Activated CD4-positive, alpha-beta T cell treated with anti-CD3 and anti-CD28 coated beads, Interleukin-2, amount 10 ng/mL, durations not matched to agents 7 days and 5 days (primary cell): Measurements from ENCODE around the gene DCLK2. TPM values are rescaled to one million over a fixed set of nuclear protein-coding genes. Genes with fewer than 3 reads are reported as not detected.

Experiments used
- CTCF ChIA-PET: fragments of 350-600 bp; sonication (Branson Sonifier 250); formaldehyde crosslinking; loops from one replicate; lab custom pipeline; 2021; ENCODE audit warnings: antibody characterized with exemption; lab: Charles Lee
- POLR2A ChIA-PET: fragments of 350-600 bp; sonication (Branson Sonifier 250); formaldehyde crosslinking; loops from one replicate; lab custom pipeline; 2021; ENCODE audit warnings: antibody characterized with exemption; lab: Charles Lee
- DNase-seq: peaks from one replicate; pipeline ENCODE4 v3.0.0-alpha.2; 2020
- H3K27ac Mint-ChIP-seq: one replicate; pipeline ENCODE4 v1.8.0; 2021; ENCODE audit warnings: mild to moderate bottlenecking, moderate library complexity, mixed read lengths
- H3K27me3 Mint-ChIP-seq: one replicate; pipeline ENCODE4 v1.8.0; 2021; ENCODE audit warnings: mixed read lengths
- H3K36me3 Mint-ChIP-seq: one replicate; pipeline ENCODE4 v1.8.0; 2021; ENCODE audit warnings: low read depth, mixed read lengths
- H3K4me1 Mint-ChIP-seq: one replicate; pipeline ENCODE4 v1.8.0; 2021; ENCODE audit warnings: mixed read lengths
- H3K4me3 Mint-ChIP-seq: one replicate; pipeline ENCODE4 v1.8.0; 2021; ENCODE audit warnings: mild to moderate bottlenecking, moderate library complexity, mixed read lengths
- H3K9me3 Mint-ChIP-seq: one replicate; pipeline ENCODE4 v1.8.0; 2021; ENCODE audit warnings: mixed read lengths
- total RNA-seq, 2 experiments: library from RNA; stranded (reverse); gene quantifications; one replicate each; pipeline ENCODE4 v1.2.3, GENCODE V29; 2021

DCLK2 gene
- total RNA-seq, 2 experiments from 2014 or later: not detected

DNA sequence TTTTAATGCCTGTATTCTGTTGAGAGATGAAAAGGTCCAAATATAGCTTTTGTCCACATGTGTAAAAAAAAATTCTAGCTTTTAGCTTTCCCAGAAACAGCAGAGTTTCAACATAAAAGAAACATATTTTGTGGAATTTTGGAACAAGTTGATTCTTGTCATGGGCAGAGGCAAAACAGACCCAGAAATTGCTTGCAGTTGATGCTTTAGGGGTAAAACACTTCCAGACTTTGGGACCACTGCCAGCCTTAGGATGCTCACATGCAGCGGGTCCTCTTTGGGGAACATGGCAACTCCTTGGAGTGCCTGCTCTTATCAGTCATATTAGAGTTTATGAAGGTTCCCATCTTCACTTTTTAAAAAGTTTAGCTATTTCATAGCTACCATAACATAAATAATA lies 30.4 kb downstream of the DCLK2 start:
- DNase-seq: no peak
- Mint-ChIP-seq H3K9me3 (no peaks in the 10 kb centered on the region), H3K27me3 (peaks cover 14% of the 10 kb centered on the region), H3K4me1 (no peaks in the 10 kb centered on the region), H3K36me3 (no peaks in the 10 kb centered on the region), H3K4me3 (no peak overlapping the region), H3K27ac (no peak overlapping the region)
- ChIA-PET POLR2A (interaction anchor here (0.6 kb wide), 1 partner anchor 371 kb away, joined by 4 read pairs; no protein-coding TSS in a partner anchor), CTCF (no interaction called here)

DNA sequence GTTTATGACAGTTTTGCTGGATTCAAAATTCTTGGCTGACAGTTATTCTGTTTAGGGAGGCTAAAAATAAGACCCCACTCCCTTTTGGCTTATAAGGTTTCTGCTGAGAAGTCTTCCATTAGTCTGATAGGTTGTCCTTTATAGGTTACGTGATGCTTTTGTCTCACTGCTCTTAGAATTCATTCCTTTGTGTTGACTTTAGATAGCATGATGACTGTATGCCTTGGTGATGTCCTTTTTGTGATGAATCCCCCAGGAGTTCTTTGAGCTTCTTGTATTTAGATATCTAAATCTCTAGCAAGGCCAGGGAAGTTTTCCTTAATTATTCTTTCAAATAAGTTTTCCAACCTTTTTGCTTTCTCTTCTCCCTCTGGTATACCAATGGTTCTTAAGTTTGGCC lies 36.4 kb downstream of the DCLK2 start:
- CTCF ChIA-PET: no interaction called here
- Mint-ChIP-seq H3K4me3 (no peak overlapping the region), H3K36me3 (no peaks in the 10 kb centered on the region), H3K27me3 (peaks cover 10% of the 10 kb centered on the region), H3K9me3 (peaks cover 4% of the 10 kb centered on the region), H3K4me1 (no peaks in the 10 kb centered on the region), H3K27ac (no peak overlapping the region)
- POLR2A ChIA-PET: no interaction called here
- no peak for DNase-seq

DNA sequence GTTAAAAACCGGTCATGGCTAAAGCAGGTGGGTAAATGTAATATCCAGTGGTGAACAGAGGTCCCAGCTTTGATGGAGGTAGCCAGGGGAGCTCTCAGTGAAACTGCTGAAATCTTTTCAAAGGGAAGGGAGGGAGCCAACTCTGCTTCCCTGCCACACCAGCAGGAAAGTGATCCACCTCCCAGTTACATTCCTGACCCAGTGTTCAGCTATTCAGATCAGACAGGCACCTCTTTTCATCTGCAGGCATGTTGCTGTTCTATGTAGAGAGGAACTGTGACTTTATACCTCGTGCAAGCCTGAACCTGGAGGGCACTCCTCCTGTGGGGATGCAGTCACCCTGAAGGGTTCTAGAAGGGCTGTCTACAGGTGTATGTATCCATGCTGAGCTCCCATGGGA lies 37.6 kb downstream of the DCLK2 start:
- Mint-ChIP-seq H3K36me3 (no peaks in the 10 kb centered on the region), H3K9me3 (peaks cover 4% of the 10 kb centered on the region), H3K27me3 (peaks cover 7% of the 10 kb centered on the region), H3K4me1 (no peaks in the 10 kb centered on the region), H3K4me3 (no peak overlapping the region), H3K27ac (no peak overlapping the region)
- ChIA-PET CTCF (no interaction called here), POLR2A (no interaction called here)
- no peak for DNase-seq

DNA sequence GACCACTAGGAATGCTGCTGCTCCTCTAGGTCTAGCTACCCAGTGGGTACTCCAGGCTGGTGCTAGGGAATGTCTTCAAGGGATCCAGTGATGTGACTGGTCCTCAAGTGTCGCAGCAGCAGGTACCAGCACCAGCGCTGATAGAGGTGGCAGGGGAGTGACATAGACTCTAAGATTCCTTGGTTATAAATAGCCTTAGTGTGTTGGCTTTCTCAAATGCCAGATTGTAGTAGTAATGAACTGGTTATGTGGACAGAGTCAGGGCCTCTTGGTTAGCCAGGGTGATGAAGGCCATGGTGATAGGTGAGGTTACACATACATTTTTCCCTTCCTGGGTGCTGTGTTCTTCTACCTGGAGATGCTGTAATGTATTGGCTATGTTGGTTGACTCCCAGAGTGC lies 38.3 kb downstream of the DCLK2 start:
- Mint-ChIP-seq H3K4me3 (no peak overlapping the region), H3K4me1 (no peaks in the 10 kb centered on the region), H3K27ac (no peak overlapping the region), H3K9me3 (peaks cover 8% of the 10 kb centered on the region), H3K36me3 (no peaks in the 10 kb centered on the region), H3K27me3 (peaks cover 7% of the 10 kb centered on the region)
- no peak for DNase-seq
- POLR2A ChIA-PET: no interaction called here
- CTCF ChIA-PET: no interaction called here

DNA sequence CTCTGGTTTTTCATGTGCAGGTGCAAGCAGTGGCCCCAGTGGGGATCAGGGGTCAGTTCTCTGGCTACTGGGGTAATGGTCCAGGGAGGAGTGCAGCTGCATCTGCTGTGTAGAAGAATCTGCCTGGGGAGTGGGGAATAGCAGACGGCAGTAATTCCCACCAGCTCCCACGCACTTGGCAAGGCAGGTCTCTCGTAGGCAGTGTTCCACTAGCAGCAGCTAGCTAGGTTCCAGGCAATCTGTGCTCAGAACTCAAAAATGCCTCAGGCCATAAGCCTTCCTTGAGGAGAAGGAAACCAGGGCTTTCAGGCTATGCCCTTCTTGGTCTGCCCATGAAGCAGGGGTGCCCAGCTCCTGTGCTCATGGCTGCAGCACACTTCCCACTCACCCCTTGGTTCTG lies 38.8 kb downstream of the DCLK2 start:
- Mint-ChIP-seq H3K4me1 (no peaks in the 10 kb centered on the region), H3K9me3 (peaks cover 9% of the 10 kb centered on the region), H3K4me3 (no peak overlapping the region), H3K27ac (no peak overlapping the region), H3K36me3 (no peaks in the 10 kb centered on the region), H3K27me3 (peaks cover 7% of the 10 kb centered on the region)
- ChIA-PET CTCF (no interaction called here), POLR2A (no interaction called here)
- no peak for DNase-seq

DNA sequence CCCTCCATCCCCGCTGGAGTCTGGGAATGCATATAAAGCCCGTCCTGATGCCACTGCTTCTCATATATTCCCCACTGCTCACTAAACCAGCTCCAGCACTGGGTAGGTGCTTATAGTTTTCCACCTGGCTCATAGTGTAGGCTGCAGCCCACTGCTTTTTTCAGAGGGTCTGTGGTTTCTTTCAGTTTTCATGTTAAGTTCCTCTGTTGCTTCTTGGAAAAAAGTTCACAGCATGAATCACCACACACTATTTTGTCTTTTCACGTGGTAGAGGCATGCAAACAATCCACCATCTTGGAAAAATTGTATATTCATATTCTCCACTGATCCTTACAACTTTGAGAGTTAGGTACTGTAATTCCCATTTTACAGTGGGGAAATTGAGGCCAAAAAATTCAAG lies 39.4 kb downstream of the DCLK2 start:
- ChIA-PET CTCF (no interaction called here), POLR2A (no interaction called here)
- Mint-ChIP-seq H3K27ac (no peak overlapping the region), H3K4me3 (no peak overlapping the region), H3K4me1 (no peaks in the 10 kb centered on the region), H3K27me3 (peaks cover 7% of the 10 kb centered on the region), H3K9me3 (peaks cover 9% of the 10 kb centered on the region), H3K36me3 (no peaks in the 10 kb centered on the region)
- DNase-seq: no peak

DNA sequence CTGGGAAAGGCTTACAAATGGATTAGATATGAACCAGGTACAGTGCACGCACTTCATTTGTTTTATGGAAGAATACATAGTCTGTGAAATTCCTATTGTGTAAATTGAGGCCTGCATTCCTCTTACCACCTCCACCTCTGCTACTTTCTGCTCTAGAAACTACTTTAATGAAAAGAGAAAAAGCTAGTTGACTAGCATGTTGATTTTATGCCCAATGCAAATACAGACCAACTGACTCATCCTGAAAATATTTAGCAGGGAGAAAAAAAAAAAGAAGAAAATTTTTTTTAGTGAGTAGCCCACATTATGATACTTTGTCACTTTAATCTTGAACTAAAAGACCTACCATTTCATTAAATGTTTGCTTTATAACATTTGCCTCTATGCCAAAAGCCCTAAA lies 41.2 kb downstream of the DCLK2 start:
- H3K4me1 Mint-ChIP-seq: no peaks in the 10 kb centered on the region
- H3K4me3 Mint-ChIP-seq: no peak overlapping the region
- ChIA-PET POLR2A (no interaction called here), CTCF (no interaction called here)
- H3K27ac Mint-ChIP-seq: no peak overlapping the region
- no peaks in the 10 kb centered on the region for H3K36me3 Mint-ChIP-seq
- peaks cover 9% of the 10 kb centered on the region for H3K9me3 Mint-ChIP-seq
- H3K27me3 Mint-ChIP-seq: peaks cover 4% of the 10 kb centered on the region
- no peak for DNase-seq

DNA sequence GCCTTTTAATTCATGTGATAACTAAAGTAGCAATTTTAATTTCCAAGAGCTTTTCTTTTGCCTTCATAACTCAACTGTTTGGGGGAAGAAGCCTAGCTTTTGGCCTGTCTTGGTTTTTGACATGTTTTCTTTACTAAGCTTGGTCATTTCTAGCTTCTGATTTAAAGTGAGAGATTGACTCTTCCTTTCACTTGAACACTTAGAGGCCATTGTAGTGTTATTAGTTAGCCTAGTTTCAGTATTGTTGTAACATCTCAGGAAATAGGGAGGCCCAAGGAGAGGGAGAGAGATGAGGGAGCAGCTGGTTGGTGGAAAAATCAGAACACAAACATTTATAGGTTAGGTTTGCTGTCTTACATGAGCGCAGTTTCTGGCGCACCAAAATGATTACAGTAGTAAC lies 44.8 kb downstream of the DCLK2 start:
- H3K4me3 Mint-ChIP-seq: no peak overlapping the region
- no peak for DNase-seq
- ChIA-PET POLR2A (no interaction called here), CTCF (no interaction called here)
- H3K27ac Mint-ChIP-seq: peak overlapping the region; percentile 72
- peaks cover 5% of the 10 kb centered on the region for H3K9me3 Mint-ChIP-seq
- H3K27me3 Mint-ChIP-seq: peaks cover 1% of the 10 kb centered on the region
- H3K4me1 Mint-ChIP-seq: no peaks in the 10 kb centered on the region
- no peaks in the 10 kb centered on the region for H3K36me3 Mint-ChIP-seq

DNA sequence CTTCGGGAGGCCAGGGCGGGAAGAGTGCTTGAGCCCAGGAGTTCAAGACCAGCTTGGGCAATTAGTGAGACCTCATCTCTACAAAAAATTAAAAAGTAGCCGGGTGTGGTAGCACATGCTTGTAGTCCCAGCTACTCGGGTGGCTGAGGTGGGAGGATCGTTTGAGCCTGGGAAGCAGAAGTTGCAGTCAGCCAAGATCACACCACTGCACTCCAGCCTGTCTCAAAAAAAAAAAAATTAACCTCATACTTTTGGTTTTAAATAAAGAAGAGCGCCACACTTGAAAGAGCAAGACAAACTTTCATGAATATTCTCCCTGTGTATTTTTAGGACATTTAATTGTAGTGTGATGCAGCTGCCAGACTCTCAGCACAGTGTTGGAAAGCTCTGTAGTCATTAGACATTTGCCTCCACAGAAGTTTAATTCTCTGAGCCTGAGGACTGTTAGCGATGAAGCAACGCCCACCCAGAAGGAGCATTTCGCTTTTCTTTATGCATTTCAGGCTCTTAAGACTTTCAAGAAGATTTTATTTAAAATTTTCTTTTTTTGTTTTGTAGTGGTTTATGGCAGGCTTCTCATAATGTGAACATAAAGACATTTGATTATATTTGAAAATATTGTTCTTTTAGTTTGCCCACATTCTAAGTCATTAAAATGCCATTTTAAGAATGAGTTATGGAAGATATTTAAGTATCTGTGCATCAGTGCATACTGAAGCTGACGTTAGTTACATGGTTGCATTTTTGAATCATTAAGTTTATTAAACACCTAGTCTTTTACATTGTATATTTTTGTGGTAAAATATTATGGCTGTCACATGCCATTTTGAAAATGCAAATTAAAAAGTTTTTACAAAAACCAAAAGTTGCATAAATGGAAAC lies 45.8 kb downstream of the DCLK2 start:
- CTCF ChIA-PET: no interaction called here

DNA sequence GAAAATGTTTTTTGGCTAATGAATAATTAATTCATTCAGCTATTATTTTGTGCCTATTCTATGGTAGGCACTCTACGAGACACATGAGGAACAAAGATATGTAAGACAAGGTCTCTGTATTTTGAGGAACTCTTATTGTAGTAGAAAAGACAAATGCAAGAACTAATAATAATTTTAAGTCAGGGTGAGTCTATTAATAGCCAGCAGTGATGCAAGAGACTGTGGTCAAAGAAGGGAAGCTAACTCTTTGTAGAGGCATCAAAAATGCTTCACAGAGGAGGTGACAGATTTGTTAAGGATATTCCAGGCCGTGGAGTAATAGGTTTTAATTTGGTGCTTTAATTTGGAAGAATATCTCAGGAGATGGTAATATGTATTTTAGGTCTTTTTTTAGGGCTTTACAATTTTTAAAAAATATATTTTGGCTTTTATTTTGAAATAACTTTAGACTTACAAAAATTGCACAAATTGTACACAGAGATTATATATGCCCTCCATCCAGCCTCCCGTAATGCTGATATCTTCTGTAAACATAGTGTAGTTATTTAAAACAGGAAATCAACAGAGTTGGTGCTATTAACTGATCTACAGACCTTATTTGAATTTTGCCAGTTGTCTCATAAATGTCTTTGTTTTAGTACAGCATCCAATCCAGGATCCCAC lies 48.1 kb downstream of the DCLK2 start:
- CTCF ChIA-PET: no interaction called here
- H3K4me1 Mint-ChIP-seq: no peaks in the 10 kb centered on the region
- peaks cover 3% of the 10 kb centered on the region for H3K9me3 Mint-ChIP-seq

More for the DNA sequence above, 45.8 kb downstream of the DCLK2 start:
- H3K4me1 Mint-ChIP-seq: no peaks in the 10 kb centered on the region
- POLR2A ChIA-PET: no interaction called here
- no peaks in the 10 kb centered on the region for H3K36me3 Mint-ChIP-seq
- H3K27me3 Mint-ChIP-seq: peaks cover 1% of the 10 kb centered on the region
- H3K4me3 Mint-ChIP-seq: no peak overlapping the region
- H3K27ac Mint-ChIP-seq: no peak overlapping the region
- peaks cover 5% of the 10 kb centered on the region for H3K9me3 Mint-ChIP-seq
- DNase-seq: no peak

DNA sequence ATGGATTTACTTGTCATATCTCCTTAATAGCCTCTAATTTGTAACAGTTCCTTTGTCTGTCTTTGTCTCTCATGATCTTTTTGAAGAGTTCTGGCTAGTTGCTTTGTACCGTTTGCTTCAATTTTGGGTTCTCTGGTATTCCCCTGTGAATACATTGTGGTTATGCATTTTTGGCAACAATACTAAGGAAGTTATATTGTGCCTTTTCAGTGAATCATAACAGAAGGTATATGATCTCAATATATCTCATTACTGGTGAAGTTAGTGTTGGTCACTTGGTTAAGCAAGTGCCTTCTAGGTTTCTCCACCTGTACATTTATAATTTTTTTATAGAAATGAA lies 48.6 kb downstream of the DCLK2 start:
- CTCF ChIA-PET: no interaction called here
- H3K4me3 Mint-ChIP-seq: no peak overlapping the region
- peaks cover 1% of the 10 kb centered on the region for H3K27me3 Mint-ChIP-seq
- H3K27ac Mint-ChIP-seq: no peak overlapping the region
- no peak for DNase-seq
- H3K4me1 Mint-ChIP-seq: no peaks in the 10 kb centered on the region
- no peaks in the 10 kb centered on the region for H3K9me3 Mint-ChIP-seq
- H3K36me3 Mint-ChIP-seq: no peaks in the 10 kb centered on the region
- POLR2A ChIA-PET: no interaction called here

More for the DNA sequence above, 48.1 kb downstream of the DCLK2 start:
- peaks cover 1% of the 10 kb centered on the region for H3K27me3 Mint-ChIP-seq
- POLR2A ChIA-PET: no interaction called here
- H3K36me3 Mint-ChIP-seq: no peaks in the 10 kb centered on the region
- H3K4me3 Mint-ChIP-seq: no peak overlapping the region
- no peak overlapping the region for H3K27ac Mint-ChIP-seq
- DNase-seq: no peak

DNA sequence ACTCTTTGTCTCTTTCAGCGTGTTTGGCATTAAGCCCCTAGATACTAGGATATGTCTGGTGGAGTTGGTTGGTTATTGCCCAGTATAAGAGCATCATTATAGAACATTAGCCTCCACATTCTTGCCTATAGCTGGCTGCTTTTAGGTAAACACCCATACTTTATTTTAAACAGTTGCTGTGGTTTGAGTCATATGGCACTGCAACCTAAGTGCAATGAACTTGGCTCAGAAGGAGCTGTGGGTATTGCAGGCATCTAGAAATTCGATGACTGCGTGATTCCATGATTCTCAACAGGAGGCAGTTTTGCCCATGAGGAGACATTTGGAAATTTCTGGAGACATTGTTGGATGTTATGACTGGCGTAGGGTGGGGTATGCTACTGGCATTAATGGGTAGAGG lies 49.5 kb downstream of the DCLK2 start:
- no peak overlapping the region for H3K4me3 Mint-ChIP-seq
- H3K27me3 Mint-ChIP-seq: peaks cover 1% of the 10 kb centered on the region
- no peaks in the 10 kb centered on the region for H3K4me1 Mint-ChIP-seq
- no peak for DNase-seq
- ChIA-PET POLR2A (no interaction called here), CTCF (no interaction called here)
- no peaks in the 10 kb centered on the region for H3K36me3 Mint-ChIP-seq
- no peak overlapping the region for H3K27ac Mint-ChIP-seq
- no peaks in the 10 kb centered on the region for H3K9me3 Mint-ChIP-seq

DNA sequence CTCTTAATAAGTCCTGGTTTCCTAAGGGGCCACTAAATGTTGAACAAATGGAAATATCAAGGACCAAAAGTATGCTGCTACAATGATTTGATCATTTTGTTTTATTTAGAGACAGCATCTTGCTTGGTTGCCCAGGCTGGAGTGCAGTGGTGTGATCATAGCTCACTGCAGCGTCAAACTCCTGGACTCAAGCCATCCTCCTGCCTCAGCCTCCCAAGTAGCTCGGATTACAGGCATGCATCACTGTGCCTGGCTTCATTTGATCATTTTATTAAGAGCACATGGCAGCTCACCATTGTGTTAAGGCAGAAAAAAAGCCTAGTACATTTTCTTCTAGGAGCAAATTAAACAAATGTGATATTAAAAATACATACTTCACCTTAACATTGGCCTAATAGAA lies 52.7 kb downstream of the DCLK2 start:
- no peaks in the 10 kb centered on the region for H3K36me3 Mint-ChIP-seq
- no peak overlapping the region for H3K27ac Mint-ChIP-seq
- peaks cover 8% of the 10 kb centered on the region for H3K27me3 Mint-ChIP-seq
- ChIA-PET POLR2A (no interaction called here), CTCF (no interaction called here)
- DNase-seq: no peak
- no peak overlapping the region for H3K4me3 Mint-ChIP-seq
- H3K4me1 Mint-ChIP-seq: no peaks in the 10 kb centered on the region
- no peaks in the 10 kb centered on the region for H3K9me3 Mint-ChIP-seq
